HG02763 (cell line): ENCODE measurements around the gene ARHGEF37.
A peak's percentile ranks its signal among the peaks of the same experiment; 100 is the strongest.
"Not testable (repeated sequence)": the region's sequence is repeated elsewhere in the genome, so short reads cannot be mapped to it uniquely, and the experiment has no call there.

Experiments
- ATAC-seq: cut with Tn5 transposase; IDR thresholded peaks from one replicate; pipeline ENCODE4 v1.9.1; 2021; ENCODE audit warnings: mild to moderate bottlenecking, moderate library complexity; ENCODE audit not compliant: unreplicated experiment

The ARHGEF37 gene, protein sequence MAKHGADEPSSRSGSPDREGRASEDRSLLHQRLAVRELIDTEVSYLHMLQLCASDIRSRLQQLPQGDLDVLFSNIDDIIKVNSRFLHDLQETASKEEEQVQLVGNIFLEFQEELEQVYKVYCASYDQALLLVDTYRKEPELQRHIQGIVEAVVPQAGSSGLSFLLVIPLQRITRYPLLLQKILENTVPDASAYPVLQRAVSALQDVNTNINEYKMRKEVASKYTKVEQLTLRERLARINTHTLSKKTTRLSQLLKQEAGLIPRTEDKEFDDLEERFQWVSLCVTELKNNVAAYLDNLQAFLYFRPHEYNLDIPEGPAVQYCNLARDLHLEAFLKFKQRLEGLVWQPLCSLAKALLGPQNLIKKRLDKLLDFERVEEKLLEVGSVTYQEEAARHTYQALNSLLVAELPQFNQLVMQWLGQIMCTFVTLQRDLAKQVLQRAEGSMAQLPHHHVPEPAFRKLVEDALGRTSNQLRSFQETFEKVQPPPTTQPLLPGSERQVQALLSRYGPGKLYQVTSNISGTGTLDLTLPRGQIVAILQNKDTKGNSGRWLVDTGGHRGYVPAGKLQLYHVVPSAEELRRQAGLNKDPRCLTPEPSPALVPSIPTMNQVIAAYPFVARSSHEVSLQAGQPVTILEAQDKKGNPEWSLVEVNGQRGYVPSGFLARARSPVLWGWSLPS

DNA sequence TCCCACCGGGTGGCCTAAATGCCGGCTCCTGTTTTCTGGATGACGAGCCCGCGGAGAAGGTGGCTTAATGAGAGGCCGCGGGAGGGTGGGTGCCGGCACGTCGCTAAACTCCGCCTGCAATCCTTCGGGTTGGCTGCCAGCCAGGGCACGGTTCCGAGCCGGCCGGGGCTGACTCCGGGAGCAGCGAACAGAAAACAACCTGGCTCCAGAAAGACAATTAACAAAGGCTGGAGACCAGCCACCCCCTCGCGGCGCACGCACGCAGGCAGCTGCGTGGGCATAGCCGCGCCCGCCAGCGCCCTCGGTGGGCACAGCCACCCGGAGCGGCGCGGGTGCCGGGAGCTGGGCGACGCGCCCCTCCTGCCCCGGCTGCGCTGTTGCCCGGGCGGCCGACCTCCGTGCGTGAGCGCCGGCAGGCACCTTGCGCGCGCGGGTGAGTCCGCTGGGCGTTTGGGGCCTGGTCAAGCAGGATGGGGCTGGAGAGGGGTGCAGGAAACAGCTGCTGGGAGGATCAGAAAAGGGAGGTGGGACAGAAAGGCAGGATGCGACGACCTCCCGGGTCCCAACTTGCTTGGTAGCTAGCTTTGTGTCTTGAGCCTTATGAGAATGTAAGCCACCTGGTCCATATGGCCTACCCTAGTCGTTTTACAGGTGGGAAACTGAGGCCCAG lies at the start of gene ARHGEF37:
ARHGEF37 (plus strand) TSS at position 307 of the 670 bp plus-strand sequence. CDS start 16,272 bp downstream, outside the sequence.
- no peak for ATAC-seq

DNA sequence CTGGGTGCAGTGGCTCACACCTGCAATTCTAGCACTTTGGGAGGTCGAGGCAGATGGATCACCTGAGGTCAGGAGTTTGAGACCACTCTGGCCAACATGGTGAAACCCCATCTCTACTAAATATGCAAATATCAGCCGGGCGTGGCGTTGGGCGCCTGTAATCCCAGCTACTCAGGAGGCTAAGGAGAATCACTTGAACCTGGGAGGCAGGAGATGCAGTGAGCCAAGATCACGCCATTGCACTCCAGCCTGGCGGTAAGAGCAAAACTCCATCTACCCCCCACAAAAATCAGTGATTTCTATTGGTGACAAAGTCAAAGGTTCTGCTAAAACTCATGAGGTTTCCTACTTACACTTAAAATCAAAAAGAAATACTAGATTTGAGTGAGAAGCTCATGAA lies 48.9 kb upstream of the ARHGEF37 start:
- ATAC-seq: no peak

DNA sequence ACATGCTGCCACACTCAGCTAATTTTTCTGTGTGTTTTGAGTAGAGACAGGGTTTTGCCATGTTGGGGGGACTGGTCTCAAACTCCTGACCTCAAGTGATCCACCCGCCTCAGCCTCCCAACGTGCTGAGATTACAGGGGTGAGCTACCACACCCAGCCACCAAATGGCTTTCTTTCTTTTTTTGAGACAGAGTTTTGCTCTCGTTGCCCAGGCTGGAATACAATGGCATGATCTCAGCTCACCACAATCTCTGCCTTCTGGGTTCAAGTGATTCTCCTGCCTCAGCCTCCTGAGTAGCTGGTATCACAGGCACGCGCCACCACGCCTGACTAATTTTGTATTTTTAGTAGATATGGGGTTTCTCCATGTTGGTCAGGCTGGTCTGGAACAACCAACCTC lies 45.5 kb upstream of the ARHGEF37 start:
- ATAC-seq: not testable (repeated sequence)

DNA sequence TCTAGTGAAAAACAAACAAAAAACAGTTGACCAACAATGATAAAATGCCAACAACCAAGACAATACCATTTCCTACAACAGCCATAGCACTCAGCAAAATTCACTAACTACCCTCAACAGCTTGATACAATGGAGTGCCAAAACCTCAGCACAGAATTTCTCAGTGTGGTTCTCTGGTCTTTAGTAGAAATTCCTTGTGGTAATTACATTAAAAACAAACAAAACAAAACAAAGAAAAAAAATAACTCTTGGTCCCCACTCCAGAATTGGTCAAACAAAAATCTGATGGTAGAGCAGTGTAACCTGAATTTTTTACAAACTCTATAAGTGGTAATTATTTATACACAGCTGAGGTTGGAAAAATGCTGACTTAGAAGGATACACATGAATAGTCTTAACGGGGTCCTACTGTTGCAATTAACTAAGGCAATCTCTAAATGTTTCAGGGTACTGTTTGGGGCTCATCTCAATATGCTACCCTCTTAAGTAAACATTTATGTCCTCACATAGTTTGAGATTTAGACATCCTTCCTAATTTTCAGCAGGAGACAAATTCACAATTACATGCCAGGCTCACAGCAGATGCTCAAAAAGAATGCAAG lies 43.8 kb upstream of the ARHGEF37 start:
- ATAC-seq: no peak

DNA sequence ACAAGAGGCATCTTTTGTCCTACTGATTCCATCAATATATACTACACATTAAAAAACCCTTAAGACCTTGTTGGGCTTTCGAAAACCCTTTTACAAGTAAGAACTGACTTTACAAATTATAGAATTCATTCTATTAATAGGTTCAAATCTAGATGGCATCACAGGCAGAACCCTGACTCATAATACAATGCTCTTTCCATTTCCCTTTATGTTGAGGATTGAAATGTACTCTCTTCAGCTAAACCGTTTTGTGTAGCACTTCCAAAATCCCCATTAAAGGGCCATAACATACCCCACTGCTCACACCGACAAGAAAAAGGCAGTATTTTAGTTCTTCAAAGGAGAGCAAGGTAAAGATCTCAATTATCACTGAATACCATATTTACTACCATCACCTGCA lies 41.2 kb upstream of the ARHGEF37 start:
- ATAC-seq: no peak

DNA sequence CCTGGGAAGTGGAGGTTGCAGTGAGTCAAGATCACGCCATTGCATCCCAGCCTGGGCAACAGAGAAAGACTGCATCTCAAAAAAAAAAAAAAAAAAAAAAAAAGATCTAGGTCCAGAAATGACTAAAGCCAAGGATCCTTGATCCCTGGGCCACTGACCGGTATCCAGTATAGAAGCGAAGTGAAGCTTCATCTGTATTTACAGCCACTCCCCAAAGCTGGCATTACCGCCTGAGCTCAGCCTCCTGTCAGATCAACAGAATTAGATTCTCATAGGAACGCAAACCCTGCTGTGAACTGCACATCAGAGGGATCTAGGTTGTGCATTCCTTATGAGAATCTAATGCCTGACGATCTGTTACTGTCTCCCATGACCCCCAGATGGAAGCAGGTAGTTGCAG lies 39.4 kb upstream of the ARHGEF37 start:
- ATAC-seq: no peak

DNA sequence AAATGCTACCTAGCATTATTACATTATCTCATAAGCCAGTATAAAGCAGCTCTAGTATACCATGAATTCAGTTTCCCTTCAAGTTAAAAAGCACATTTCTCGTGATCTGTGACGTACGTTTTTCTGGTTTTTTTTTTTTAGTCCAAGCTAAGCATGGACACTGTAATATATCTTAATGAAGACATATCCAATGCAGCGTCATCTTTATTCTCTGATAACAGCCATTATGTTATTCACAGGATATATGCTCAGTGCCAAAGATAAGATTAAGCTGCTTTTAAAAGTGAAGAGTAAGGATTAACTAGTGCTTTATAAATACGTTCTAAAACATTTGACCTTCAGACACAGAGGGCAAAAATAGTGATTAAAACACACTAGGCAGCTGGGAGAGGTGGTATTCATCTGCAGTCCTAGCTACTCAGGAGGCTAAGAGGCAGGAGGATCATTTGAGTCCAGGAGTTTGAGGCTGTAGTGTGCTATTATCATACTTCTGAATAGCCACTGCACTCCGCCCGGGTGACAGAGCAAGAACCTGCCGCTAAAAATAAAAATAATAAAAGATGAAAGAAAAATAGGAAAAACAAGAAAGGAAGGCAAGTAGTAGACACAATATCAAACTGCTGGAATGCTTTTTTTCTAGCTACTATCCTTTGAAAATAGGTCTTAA lies 37.8 kb upstream of the ARHGEF37 start:
- ATAC-seq: no peak

DNA sequence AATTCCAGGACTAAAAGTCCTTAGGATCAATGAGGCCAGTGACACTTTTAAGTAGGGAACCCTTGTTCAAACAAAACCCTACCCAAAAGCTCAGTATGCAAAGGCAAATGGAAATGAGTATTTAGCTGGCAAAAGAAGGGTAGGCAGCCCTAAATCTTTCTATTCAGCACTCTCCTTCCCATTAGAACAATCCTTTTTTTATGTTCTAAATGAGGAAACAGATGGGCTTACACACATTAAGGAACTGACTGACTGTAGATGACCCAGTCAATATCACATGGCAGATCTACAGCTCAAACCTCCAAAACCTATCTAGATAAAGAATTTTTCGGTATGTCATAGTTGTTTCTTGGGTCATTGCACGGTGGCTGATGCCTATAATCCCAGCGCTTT lies 37.3 kb upstream of the ARHGEF37 start:
- ATAC-seq: no peak

DNA sequence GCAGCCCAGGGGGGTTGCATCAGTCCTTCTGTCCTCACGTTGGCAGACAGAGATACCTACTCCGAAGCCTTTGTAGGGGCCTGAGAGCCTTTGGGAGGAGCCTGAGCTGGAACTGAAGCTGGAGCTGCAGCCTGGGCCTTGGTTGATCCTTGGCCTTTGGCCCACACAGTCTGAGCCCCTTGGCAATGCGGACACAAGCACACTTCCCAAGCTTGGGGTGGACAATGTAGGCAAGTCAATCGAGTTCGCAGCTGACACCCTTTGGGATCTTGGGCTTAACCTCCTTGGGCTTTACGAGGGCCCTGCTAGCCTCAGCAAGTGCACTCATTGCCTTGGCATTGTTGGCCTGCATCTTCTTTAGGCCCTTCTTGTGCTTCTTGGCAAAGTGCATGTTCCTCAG lies 36.0 kb upstream of the ARHGEF37 start:
- ATAC-seq: no peak

DNA sequence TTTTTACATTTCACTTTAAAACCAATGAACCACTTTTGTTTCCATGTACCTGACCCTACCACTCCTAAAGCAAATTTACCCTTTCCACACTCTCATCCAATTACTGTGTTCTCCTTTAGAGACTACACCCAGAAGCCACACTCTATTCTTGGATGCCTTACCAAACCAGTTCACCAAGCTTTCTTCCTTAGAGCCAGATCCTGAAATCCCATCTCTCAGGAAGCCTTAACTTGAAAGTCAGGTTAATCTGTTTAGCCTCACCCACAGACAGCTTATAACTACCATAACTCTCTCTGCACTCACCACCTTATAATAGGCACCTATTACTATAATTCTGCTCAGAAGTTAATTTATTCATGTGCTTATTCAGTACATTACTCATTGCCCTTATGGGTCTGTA lies 34.3 kb upstream of the ARHGEF37 start:
- no peak for ATAC-seq

DNA sequence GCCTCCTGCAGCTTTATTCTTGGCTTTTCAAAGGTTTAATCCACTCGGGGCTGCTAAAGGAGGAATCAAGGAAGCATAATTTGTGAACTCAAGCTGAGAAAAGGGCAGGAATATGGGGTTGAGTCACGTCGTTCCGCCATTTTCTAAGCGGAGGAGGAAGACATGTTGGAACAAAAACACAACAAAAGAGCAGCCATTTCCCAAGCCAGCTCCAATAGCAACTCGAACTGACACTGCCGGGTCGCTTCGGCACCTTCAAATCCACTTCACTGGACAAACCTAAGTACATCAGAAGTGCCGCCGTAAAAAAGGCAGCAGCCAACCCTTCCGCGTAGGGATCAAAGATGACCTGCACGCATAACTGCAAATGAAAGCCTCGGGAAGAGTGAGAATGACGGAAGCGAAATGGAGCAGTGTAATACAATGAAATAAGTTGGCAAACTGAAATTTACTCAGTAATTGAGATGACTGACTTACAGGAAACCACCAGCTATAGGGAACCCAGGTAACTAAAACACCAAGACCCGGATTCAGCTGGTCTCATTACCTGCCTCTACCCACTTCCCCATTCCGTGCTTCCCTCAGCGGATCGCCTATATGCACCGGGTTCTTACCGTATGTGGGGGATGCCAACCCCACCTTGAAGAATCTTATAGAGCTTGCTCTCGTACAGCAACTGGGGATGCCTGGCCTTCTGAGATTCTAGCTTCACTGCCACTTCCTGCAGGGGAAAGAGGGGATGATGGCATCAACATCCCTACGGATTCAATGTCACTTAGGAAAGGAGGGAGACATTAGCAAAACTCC lies 31.6 kb upstream of the ARHGEF37 start:
- peak; percentile 28 for ATAC-seq

DNA sequence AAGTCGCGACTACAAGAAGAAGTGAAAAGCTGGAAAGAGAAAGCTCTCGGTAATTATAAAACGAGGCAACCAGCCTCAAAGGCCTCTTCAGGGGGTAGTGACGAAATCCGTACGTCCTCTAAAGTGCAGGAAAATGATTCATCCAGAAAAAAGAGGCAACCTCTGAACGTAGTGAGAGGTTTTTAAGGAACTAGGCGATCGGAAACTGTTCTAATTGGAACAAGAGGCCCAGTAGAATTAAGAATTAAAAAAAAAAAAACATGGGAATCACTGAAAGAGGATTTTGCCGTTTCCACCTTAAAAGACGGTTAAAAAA lies 31.1 kb upstream of the ARHGEF37 start:
- ATAC-seq: no peak

DNA sequence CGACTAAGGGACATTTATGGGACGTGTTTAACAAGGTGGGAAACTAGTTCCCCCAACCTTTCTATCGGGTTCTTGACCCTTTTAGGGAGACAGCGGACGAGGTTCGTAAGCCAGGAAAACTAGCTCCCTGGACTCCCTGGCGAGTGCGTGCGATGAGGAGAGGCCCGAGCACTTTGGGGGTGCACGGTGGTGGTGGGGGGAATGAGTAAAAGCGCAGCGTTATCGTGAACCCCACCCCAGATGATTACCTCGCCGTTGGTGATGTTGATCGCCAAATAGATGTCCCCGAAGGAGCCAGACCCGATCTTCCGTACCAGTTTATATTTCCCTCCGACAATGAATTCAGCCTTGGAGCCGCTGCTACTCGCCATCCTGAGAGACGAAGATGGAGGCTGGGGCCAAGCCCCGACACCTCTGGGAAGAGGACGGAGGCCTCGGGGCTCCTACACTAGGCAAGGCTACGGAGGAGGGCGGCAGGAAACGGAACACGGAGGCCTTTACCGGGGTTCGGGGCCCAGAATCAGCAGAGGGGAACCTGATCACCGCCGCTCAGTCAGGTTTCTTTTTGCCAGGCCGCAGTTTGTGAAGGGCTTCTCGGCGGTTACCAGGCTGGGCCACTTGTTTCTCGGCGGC lies 30.6 kb upstream of the ARHGEF37 start:
- ATAC-seq: no peak

DNA sequence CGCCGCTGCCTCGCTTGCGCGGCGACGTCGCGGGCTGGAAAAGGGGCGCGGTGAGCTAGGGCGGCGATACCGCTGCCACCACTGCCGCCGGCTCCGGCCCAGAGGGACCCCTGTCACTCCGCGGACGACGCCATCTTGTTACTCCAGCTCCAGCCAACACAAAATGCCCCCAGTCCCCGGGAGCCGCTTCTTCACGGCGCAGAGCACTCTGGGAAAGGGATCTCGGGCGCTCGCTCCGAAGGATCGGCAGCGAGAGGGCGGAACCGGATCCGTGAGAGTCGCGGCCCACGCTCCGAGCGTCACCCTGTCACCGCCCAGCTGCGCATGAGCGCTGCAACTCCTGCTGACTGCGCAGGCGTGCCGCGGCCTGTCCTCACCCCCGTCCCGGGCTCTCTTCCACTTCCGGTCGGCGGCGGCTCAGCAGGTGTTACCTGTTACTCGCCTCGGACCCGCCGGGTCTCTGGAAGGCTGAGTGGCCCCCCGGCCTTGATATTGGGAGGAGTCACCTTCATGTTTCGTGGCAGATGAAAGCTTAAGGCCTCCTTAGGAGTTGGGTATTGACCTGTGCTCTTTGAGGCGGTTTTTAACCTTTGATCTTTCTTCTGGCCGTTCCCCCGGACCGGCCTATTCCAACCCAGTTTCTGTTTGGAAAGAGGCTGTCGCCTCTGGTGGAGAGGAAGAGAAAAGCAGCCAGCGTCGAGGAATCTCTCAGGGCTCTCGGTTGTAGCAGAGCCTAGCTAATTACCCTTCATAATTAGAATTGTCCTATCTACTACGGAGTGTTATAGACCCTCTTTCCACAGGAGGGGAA lies 29.9 kb upstream of the ARHGEF37 start, which contains the start of gene CSNK1A1:
CSNK1A1 (minus strand) TSS at position 213 of the 811 bp plus-strand sequence. CDS start 475 bp downstream, outside the sequence.
- peak; percentile 85 for ATAC-seq

DNA sequence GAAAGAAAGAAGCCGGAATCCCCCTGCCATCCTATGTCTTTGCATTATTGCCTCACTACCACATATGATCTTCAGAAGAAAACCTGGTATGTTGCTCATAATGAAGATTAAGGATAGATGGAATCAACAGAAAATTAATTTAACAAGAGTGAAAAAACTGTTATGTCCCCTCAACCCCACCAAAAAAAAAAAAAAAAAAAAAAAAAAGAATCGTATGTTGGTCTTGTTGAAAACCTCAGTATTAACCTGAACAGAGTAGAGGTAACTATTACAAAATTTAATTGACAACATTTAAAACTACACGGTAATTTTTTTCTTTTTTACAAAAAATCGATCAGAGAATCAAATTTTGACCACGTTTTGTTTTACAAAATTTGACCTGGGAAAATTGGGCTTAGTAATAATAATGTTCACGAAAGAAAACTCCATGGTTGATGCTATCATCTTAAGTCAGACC lies 29.2 kb upstream of the ARHGEF37 start:
- ATAC-seq: no peak

DNA sequence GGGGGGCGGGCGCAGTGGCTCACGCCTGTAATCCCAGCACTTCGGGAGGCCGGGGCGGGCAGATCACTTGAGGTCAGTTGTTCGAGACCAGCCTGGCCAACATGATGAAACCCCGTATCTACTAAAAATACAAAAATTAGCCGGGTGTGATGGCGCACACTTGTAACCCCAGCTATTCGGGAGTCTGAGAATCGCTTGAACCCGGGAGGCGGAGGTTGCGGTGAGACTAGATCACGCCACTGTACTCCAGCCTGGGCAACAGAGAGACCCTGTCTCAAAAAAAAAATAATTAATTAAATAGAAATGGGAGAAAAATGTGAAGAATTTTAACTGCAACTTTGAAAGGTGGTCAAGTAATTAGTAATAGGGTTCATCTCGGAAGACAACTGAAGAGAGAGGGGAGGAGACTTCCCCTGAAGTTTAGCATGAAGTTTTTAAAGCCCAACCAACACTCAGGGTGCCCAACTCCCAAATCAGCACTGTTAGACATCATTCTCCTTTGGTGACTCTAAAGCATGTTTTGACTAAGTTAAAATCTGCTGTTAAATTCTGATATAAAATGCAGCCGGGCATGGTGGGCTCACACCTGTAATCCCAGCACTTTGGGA lies 28.6 kb upstream of the ARHGEF37 start:
- ATAC-seq: no peak

DNA sequence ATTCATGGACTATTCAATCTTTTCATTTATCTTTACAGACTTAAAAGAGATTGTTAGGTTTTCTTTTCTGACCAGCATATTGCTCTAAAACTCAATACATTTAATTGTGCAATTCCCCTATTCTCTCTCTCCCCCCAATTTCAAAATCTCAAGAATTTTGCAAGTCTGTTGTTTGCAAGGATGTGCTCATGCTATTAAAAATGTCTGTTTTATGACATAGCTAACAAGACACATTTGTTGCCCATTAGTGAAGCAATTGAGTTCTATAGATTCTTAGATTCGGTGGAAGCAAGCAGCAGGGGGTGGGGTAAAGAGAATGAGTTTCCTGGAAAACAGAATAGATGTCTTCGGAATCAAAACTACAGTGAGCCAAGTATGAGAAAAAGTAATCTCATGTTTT lies 21.6 kb upstream of the ARHGEF37 start:
- ATAC-seq: no peak

DNA sequence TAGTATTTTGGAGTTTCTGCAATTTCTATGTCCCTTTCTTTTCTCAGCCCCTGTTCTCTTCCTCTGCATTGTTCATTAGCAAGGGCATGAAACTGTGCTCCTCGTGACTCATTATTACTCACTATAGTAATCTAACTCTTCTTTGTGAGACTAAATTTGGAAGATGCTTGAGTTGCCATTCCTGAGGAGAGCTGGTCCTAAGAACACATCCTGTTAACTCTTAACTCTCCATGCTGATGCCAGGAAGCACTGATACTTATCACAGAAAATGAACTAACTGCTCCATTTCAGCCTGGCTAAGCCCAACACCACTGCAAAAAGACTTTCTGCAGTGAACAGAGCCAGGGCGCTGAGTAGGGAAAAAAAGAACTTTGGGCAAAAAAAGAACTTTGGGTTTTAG lies 19.4 kb upstream of the ARHGEF37 start:
- no peak for ATAC-seq
